H1 (cell line): ENCODE results near the gene LCOR.

Source experiments
- CEBPB ChIP-seq: IDR thresholded peaks from 2 replicates; pipeline ENCODE4 v1.6.1; 2012; ENCODE audit warnings: low read depth, low read length
- CTCF ChIP-seq, 3 experiments: IDR thresholded peaks; 1 replicate in 2 of 3; 2 replicates in 1 of 3; pipeline versions ENCODE4 v1.5.1 to v1.6.1; 2011; ENCODE audit warnings: low read length in 3 of 3, mild to moderate bottlenecking in 3 of 3, inconsistent platforms in 2 of 3, low read depth in 1 of 3, moderate library complexity in 1 of 3; ENCODE audit not compliant: insufficient read depth in 1 of 3; ENCODE audit errors: control extremely low read depth in 1 of 3
- EP300 ChIP-seq, 2 experiments: IDR thresholded peaks; 1 replicate in 1 of 2; 2 replicates in 1 of 2; pipeline ENCODE4 v1.6.1; 2011 to 2012; ENCODE audit warnings: low read depth in 2 of 2, low read length in 2 of 2, mild to moderate bottlenecking in 2 of 2, borderline replicate concordance in 1 of 2, inconsistent platforms in 1 of 2, moderate library complexity in 1 of 2
- POLR2A ChIP-seq, 2 experiments: IDR thresholded peaks; 1 replicate in 1 of 2; 2 replicates in 1 of 2; pipeline ENCODE4 v1.6.1; 2011; ENCODE audit warnings: low read depth in 2 of 2, low read length in 2 of 2, mild to moderate bottlenecking in 2 of 2; ENCODE audit errors: control extremely low read depth in 1 of 2
- RFX5 ChIP-seq: IDR thresholded peaks from 2 replicates; pipeline ENCODE4 v1.6.1; 2011; ENCODE audit warnings: low read depth, low read length, improper control_type of control experiment, borderline replicate concordance
- TAF7 ChIP-seq: optimal IDR thresholded peaks from 2 replicates; pipeline ENCODE3; 2011; ENCODE audit warnings: low read depth, mild to moderate bottlenecking, inconsistent platforms, low read length, moderate library complexity, borderline replicate concordance
- TEAD4 ChIP-seq: IDR thresholded peaks from 2 replicates; pipeline ENCODE4 v1.6.1; 2012; ENCODE audit warnings: low read depth, low read length, inconsistent platforms, mixed read lengths

- TF ChIP-seq TEAD4 (no peak), POLR2A (IDR thresholded peaks at IDR 0.05; ENCODE audit: control extremely low read depth in 1 of 2, low read depth in 2 of 2, low read length in 2 of 2) (no peak), RFX5 (no peak), CEBPB (no peak), EP300 (IDR thresholded peaks at IDR 0.05; ENCODE audit: borderline replicate concordance in 1 of 2, low read depth in 2 of 2, low read length in 2 of 2) (no peak), TAF7 (no peak), CTCF (IDR thresholded peaks at IDR 0.05; ENCODE audit: control extremely low read depth in 1 of 3, insufficient read depth in 1 of 3, low read depth in 1 of 3, low read length in 3 of 3) (no peak)
Observed at GRCh38 chr10:97028126-97028831, 196.2 kb downstream of the LCOR start.
